Measurements from ENCODE around the gene FAT1.

GRCh38 chr4:186563761-186564160 is 159.9 kb downstream of the FAT1 start:
- no peak for TF ChIP-seq CTCF (IDR thresholded peaks at IDR 0.05)
- no peak for TF ChIP-seq EZH2 (IDR thresholded peaks at IDR 0.05; ENCODE audit: borderline replicate concordance, insufficient read depth, low read depth, low read length, poor library complexity, severe bottlenecking)
